HG03025 (cell line): ENCODE data around the gene SF1.

ENCODE experiments used
- ATAC-seq: cut with Tn5 transposase; IDR thresholded peaks from one replicate; pipeline ENCODE4 v1.9.1; 2021; ENCODE audit warnings: mild to moderate bottlenecking, moderate library complexity; ENCODE audit not compliant: unreplicated experiment, low FRiP score

Gene SF1

DNA sequence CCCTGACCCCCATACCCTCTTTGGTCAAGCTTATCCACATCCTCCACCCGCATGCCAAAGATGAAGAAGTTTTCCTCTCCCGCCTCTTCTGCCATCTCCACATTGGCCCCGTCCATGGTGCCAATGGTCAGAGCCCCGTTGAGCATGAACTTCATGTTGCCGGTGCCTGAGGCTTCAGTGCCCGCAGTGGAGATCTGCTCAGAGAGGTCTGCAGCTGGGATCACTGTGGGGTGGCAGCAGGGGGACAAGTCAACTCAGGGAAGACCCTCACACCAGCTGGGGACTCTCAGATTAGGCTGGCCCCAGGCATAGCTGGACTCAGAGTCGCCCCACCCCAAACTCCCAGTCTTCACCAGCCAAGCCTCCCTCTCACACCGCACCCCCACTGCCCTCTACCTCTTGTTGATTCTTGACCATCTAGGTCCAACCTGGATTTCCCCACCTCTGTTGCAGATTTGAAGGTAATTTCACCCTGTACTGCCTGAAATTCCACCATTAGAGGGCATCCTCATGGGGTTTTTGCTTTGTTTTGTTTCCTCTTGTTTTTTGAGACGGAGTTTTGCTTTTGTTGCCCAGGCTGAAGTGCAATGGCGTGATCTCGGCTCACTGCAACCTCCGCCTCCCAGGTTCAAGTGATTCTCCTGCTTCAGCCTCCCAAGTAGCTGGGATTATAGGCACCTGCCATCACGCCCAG is 27.8 kb downstream of the SF1 start:
- no peak for ATAC-seq

DNA sequence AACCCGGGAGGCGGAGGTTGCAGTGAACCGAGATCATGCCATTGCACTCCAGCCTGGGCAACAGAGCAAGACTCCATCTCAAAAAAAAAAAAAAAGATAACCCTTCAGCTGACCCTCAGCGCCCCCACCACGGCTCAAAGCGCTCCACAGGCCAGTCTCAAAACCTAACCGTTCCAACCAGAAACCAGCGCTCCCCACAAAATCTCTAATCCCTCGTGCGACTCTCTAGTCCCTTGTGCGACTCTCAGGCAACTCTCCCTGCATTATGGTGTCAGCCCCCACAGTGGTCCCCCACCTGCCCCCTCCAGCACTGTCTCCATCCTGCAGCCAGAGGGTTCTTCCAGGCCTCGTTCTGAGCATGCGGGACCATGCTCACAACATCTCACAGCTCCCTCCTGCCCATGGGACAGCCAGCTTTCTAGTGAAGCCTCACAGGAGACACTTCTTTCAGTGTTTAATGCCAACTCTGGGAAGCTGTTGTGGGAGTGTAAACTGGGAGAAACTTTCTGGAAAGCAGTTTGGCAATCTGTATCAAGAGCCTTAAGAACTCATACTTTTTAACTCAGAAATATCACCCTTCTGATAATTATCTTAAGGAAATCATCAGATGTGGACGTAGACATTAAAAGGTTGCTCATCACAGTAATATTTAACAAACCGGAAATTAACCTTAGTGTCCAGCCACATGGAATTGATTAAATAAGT is 30.2 kb downstream of the SF1 start:
- ATAC-seq: no peak

DNA sequence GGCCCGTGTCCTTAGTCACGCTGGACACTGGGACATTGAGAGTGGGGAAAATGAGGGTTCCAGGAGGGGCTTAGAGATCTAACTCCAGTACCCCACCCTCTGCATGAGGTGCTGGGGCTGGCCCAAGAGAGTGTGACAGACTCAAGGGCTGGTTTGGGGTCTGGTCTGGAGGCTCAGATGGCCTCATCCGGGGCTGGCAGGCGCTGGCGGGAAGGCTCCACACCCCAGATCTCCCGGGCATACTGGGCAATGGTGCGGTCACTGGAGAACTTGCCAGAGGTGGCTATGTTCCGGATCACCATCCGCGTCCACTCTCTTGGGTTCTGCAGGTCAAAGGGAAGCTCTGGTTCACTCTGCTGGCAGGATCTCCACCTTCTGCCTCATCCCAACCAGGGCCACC is 31.9 kb downstream of the SF1 start:
- no peak for ATAC-seq

DNA sequence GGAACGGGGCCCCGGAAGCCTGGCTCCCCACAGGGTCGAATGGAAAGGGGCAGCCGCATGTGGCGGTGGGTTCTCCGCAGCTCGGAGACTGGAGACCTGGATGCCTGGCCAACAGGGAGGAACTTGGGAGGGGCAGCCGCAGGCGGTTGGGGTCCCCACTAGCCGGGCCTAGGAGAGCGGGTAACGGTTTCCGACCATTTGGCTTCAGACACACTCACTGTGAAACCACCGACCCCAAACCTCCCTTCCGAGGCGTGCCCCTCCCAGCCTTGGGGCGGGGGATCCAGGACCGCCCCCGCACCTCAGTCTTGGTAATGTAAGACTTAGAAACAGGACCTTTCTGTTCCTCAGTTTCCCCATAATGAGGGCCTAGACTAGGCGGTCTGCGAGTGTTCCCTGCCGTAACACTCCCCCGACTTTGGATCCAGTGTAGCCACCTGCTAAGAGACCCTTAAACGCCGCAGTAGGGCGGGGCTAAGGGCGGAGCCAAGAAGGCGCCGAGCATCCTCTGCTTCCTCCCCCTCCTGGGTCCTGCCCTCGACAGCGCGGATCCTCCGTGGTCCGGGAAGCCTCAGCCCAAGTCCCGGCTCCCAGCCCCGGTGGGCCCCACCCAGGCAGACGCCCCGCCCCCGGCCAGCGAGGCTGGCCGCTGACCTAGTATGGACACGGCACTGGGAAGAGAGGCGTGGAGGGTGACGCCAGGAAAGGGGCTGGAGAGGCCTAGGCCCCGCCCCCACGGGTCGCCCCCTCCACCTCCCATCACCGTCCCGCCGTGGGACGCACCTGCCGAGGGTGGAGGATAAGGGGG is 32.6 kb downstream of the SF1 start:
- ATAC-seq: no peak

GRCh38 chr11:64745189-64745520 is 33.2 kb downstream of the SF1 start:
- no peak for ATAC-seq

DNA sequence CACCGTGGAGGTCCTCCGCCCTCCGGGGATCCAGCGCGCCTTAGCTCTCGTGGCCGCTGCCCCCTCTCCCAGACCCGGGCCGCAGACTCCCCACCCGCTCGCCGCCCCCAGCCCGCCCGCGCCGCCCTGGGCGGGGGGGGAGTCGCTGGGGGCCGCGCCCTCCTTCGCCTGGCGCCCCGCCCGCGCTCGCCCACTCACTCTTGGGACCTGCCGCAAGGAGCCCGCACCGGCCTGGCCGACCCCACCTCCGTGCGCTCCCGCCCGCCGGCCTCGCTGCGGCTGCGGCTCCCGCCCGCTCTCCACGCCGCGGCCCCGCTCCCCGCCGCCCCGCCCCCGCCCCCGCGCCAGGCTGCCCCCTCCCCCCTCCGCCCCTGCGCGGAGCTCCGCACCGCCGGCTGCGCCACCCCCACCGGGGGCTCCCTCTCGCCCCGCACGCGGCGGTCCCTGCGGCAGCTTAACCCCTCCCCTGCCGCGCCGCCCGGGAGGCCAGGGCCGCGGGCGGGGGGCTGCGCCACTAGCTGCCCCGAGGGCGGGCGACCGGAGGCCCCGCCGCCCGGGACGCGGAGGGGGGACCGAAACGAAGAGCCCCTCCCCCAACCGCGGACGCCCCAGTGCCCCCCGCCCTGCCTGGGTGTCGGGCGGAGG is 33.7 kb downstream of the SF1 start:
- no peak for ATAC-seq

DNA sequence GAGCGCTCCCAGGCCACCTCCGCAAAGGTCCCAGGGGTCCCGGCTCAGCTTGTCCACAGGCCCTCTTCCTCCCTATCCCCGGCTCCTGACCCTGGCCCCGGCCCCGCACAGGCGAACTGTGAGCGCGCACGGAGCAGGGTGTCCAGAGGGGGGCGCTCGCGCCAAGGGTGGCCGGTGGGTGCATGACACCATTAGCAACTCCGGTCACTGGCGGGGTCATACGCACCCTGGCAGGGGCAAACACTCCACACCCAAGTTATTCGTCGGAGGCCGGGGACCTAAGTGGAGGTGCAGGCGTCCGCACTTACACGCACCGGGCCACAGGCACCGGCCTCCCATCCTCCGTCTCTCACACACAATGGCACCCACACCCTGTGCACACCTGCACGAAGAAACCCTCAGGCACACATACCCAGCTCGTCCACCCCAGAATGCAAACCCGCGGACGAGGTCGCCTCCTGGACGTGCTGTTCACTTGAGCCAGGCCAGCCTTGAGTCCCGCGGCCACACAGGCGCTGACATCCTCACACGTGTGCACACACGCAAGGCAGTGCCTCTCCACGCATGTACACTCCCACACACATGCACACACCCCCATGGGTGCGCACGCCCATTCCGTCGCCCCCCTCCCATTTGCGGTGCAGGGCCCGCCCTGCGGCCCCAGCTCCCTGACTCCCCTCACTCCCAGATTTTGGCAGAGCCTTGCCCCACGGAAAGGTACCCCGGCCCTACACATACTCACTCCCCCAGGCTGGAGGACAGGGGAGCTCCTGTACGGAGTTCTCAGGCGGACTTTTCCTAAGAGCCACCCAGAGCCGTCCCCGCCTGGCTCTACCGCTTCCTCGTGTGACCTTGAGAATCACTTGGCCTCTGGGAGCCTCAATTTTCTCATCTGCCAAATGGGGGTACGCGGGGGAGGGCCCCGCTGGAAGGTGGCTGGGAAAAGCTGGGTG is 34.5 kb downstream of the SF1 start, which contains the start of gene RASGRP2:
Gene RASGRP2 (minus strand): TSS at position 552 of the 953 bp plus-strand sequence. CDS start 1,276 bp downstream, outside the sequence.
- ATAC-seq: no peak

DNA sequence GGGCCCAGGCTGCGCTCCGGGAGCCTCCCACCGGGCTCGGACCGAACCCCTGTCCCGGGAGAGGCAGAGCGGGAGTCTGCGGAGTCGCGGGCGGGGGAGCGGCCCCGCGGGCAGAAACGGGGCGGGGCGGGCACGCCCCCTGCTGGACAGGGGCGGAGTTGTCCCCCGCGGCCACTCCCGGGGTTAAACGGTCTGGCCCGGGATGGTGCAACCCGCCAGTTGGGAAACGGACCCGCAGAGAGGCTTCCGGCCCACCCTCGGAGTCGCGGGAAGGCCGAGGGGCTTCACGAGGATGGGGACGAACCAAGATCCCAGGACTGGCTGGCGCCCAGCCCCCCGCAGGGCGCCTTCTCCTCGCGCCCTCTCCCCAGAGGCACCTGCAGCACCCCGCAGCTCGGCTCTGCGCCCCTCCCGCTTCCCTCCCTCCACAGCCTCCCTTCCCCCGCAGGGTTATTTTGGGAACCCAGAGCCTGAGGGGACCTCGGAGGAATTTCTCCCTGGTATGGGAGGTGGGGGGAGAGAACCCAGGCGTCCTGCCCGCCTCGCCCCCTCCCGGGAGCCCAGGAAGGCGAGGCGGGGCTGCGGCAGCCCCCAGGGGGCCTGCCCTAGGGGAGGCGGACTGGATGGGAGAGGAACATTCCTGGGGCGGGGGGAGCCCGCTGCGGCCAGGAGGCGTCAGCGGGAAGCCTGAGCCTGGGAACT is 35.3 kb downstream of the SF1 start:
- no peak for ATAC-seq

GRCh38 chr11:64742087-64742888 is 36.1 kb downstream of the SF1 start:
- no peak for ATAC-seq

- ATAC-seq: no peak
Observed at GRCh38 chr11:64741375-64742086, 36.8 kb downstream of the SF1 start.

GRCh38 chr11:64739871-64740270 is 38.5 kb downstream of the SF1 start:
- ATAC-seq: no peak

- ATAC-seq: no peak
Observed at GRCh38 chr11:64736654-64737053, 41.7 kb downstream of the SF1 start.

GRCh38 chr11:64735725-64736259 is 42.5 kb downstream of the SF1 start:
- no peak for ATAC-seq

- no peak for ATAC-seq
Observed at GRCh38 chr11:64734811-64735724, 43.3 kb downstream of the SF1 start.

DNA sequence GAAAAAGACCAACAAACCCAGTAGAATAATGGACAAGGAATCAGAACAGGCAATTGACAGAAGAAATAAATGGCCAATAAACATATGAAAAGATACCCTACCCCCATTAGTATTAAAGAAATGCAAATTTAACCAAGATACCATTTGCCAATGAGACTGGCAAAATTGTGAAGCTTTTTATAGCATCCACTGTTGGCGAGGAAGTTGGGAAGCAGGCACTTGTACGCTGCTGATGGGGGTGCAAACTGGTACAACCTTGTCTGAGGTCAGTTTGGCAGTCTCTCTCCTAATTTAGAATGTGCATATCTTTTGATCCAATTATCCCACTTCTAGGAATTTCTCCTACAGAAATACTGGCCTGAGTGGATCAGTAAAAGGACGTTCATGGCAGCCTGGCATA is 46.7 kb downstream of the SF1 start:
- ATAC-seq: no peak

GRCh38 chr11:64729851-64730382 is 48.4 kb downstream of the SF1 start:
- no peak for ATAC-seq
